Testis (tissue), 2 donors: ENCODE measurements around the gene CLEC10A.

Source experiments
- POLR2A ChIP-seq: fragments of 450-650 bp; IDR thresholded peaks from one replicate; pipeline ENCODE4 v1.6.1; 2017; ENCODE audit warnings: antibody characterized with exemption, mild to moderate bottlenecking, moderate library complexity
- TF ChIP-seq, protein P1 (sequence below), 3 experiments: fragments of 450-650 bp in 2 of 3; fragments of 200-600 bp in 1 of 3; sonication (generic) in 1 of 3; IDR thresholded peaks; one replicate each; pipeline ENCODE4 v1.5.1; 2016 to 2019; ENCODE audit warnings: antibody characterized with exemption in 3 of 3, mild to moderate bottlenecking in 2 of 3, moderate library complexity in 1 of 3

DNA sequence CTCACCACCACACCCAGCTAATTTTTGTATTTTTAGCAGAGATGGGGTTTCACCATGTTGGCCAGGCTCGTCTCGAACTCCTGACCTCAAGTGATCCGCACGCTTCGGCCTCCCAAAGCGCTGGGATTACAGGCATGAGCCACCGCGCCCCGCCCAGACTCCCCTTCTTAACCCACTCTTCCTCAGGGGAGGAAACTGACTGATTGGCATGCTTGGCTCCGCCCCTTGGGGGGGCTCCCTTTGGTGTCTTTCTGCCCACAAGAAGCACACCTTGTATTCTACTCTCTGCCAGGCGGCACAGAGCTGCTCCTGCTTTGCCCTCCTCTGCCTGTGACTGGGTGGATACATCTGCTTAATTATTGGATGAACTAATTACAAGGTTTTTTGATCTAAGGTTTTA lies 39.3 kb upstream of the CLEC10A start:
- TF ChIP-seq, protein P1, sequence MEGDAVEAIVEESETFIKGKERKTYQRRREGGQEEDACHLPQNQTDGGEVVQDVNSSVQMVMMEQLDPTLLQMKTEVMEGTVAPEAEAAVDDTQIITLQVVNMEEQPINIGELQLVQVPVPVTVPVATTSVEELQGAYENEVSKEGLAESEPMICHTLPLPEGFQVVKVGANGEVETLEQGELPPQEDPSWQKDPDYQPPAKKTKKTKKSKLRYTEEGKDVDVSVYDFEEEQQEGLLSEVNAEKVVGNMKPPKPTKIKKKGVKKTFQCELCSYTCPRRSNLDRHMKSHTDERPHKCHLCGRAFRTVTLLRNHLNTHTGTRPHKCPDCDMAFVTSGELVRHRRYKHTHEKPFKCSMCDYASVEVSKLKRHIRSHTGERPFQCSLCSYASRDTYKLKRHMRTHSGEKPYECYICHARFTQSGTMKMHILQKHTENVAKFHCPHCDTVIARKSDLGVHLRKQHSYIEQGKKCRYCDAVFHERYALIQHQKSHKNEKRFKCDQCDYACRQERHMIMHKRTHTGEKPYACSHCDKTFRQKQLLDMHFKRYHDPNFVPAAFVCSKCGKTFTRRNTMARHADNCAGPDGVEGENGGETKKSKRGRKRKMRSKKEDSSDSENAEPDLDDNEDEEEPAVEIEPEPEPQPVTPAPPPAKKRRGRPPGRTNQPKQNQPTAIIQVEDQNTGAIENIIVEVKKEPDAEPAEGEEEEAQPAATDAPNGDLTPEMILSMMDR (IDR thresholded peaks at IDR 0.05) = no peak
- TF ChIP-seq POLR2A = no peak
